BJ (cell line): ENCODE results near the gene PACRG. TPM values are rescaled to one million over a fixed set of nuclear protein-coding genes. Genes with fewer than 3 reads are reported as not detected.

Source experiments
- CTCF ChIA-PET: fragments of 350-600 bp; formaldehyde crosslinking; extraction: SDS; loops from one replicate; lab custom pipeline; 2021; ENCODE audit warnings: antibody characterized with exemption, inconsistent platforms; lab: Yijun Ruan, JAX
- POLR2A ChIA-PET: fragments of 300-600 bp; sonication (Branson Sonifier 250); formaldehyde crosslinking; extraction: SDS; loops from one replicate; lab custom pipeline; 2021; ENCODE audit warnings: antibody characterized with exemption; lab: Charles Lee
- DNase-seq: peaks from one replicate; pipeline ENCODE4 v3.0.0-alpha.2; 2011; ENCODE audit warnings: low read depth
- H3K27me3 ChIP-seq: 2 replicates; pipeline ENCODE4 v1.6.0; 2011; ENCODE audit warnings: low read length; ENCODE audit not compliant: control insufficient read depth, insufficient read depth
- H3K36me3 ChIP-seq: 2 replicates; pipeline ENCODE4 v1.5.1; 2011; ENCODE audit warnings: low read length; ENCODE audit not compliant: control insufficient read depth, insufficient read depth
- H3K4me3 ChIP-seq: 2 replicates; pipeline ENCODE4 v1.5.1; 2011; ENCODE audit warnings: low read depth, mild to moderate bottlenecking, control low read depth, low read length
- polyA plus RNA-seq: library from polyadenylated mRNA; depleted of rRNA; stranded (reverse); fragments of >200 nt; gene quantifications from 2 replicates; pipeline ENCODE4 v1.2.3, GENCODE V29; 2011
- TF ChIP-seq, protein P1 (sequence below): IDR thresholded peaks from 2 replicates; pipeline ENCODE4 v1.5.1; 2011; ENCODE audit warnings: low read depth, mild to moderate bottlenecking, control low read depth, inconsistent platforms, low read length, moderate library complexity; ENCODE audit not compliant: insufficient read depth

The PACRG gene
- polyA plus RNA-seq, 1 experiment = 0.20 TPM

DNA sequence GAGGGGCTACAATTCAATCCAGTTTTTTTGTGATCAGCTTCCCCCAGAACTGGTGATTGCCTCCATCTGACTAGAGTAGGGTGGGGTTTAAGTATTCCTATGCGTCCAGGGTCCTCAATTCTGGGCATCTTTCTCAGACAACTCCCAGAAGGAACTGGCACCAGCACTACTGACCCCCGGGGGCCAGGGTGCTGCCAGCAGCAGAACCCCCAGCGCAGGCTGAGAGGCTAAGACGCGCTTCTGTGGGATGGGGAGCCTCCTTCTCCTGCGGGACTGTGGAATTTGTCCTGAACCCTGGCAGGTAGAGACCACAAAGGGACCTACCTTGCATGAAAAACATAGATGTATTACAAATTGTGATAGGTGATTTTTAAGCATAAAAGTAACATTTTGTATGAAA lies 124.4 kb downstream of the PACRG start:
- Histone ChIP-seq H3K36me3 (no peaks in the 10 kb centered on the region), H3K4me3 (no peak overlapping the region), H3K27me3 (no peaks in the 10 kb centered on the region)
- DNase-seq = no peak
- POLR2A ChIA-PET = no interaction called here
- CTCF ChIA-PET = no interaction called here
- TF ChIP-seq, protein P1, sequence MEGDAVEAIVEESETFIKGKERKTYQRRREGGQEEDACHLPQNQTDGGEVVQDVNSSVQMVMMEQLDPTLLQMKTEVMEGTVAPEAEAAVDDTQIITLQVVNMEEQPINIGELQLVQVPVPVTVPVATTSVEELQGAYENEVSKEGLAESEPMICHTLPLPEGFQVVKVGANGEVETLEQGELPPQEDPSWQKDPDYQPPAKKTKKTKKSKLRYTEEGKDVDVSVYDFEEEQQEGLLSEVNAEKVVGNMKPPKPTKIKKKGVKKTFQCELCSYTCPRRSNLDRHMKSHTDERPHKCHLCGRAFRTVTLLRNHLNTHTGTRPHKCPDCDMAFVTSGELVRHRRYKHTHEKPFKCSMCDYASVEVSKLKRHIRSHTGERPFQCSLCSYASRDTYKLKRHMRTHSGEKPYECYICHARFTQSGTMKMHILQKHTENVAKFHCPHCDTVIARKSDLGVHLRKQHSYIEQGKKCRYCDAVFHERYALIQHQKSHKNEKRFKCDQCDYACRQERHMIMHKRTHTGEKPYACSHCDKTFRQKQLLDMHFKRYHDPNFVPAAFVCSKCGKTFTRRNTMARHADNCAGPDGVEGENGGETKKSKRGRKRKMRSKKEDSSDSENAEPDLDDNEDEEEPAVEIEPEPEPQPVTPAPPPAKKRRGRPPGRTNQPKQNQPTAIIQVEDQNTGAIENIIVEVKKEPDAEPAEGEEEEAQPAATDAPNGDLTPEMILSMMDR = no peak

DNA sequence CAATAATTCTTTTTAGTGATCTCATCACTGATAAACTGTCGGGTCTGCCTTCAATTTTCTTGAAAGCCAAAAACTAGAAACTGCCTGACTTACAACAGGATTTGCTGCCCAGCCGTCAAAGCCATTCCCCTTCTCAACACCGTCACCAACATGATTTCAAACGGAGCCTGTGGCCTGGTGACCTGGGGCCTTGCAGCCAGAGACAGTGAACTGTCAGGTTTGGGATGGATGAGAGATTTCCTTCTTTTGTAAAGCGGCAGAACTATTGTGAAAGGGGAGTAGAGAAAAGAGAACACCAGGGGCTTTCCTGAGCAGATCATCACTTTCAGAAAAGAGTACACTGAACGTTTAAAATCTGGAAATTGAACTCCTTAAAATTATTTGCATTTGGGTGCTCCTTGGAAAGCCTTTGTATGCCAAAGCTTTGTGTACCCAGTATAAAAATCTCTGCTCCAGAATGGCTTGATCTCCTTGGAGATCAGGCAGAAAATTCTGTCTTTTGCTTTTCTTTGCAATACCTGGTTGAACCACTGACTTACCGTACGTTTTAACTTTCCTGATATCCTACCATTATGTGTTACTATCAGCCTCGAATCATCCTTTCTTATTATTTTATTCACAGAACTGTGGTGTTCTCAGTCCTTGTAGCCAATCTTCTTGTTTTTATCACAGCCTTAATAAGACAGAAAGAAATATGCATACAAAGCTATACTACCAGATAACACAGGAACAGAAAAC lies 125.2 kb downstream of the PACRG start:
- H3K27me3 ChIP-seq = no peaks in the 10 kb centered on the region
- no peaks in the 10 kb centered on the region for H3K36me3 ChIP-seq
- H3K4me3 ChIP-seq = no peak overlapping the region
- POLR2A ChIA-PET = no interaction called here
- CTCF ChIA-PET = interaction anchor here (0.6 kb wide), 1 partner anchor 586 kb away, joined by 3 read pairs; no protein-coding TSS in a partner anchor
- TF ChIP-seq, protein P1 = no peak
- DNase-seq = no peak

DNA sequence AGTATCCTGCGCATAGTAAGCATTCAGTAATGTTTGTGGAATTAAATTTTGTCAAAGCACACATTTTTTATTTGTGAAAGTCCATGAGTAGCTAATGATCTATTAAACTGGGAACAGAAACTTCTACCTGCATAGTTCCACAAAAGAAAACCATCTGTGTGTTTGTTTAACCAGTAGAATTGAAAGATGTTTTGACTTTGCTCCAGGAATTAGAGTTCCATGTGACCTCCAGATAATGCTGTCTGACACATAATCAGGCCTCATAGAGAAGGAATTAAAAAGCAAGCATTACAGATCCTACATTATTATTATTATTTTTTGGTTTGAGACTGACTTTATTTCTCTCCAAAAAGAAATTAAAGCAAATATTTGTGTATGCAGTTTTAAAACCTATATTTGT lies 126.5 kb downstream of the PACRG start:
- no peak for DNase-seq
- CTCF ChIA-PET = no interaction called here
- TF ChIP-seq, protein P1 = no peak
- H3K4me3 ChIP-seq = no peak overlapping the region
- no peaks in the 10 kb centered on the region for H3K27me3 ChIP-seq
- no peaks in the 10 kb centered on the region for H3K36me3 ChIP-seq
- POLR2A ChIA-PET = no interaction called here

DNA sequence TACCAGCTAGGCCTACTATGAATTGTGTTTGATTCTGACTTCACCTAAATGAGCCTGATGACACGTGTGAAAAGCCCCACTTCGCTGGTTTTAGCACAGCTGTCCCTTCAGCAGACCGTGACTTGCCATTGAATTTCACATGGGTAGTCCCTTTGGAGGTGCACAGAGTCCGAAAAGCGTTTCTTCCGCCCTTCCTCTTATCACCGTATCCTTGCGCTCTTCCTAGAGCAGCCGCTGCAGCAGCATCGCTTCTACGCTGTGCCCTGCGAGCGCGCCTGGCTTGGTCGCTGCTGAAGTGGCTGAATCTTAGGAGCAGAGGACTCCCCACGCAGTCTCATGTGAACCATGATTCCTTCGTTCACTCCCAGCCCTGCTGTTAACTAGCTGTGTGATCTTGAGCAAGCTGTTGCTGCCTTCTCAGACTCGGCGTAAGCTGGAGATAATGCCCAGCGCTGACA lies 127.0 kb downstream of the PACRG start:
- Histone ChIP-seq H3K27me3 (no peaks in the 10 kb centered on the region), H3K36me3 (no peaks in the 10 kb centered on the region), H3K4me3 (no peak overlapping the region)
- TF ChIP-seq, protein P1 = no peak
- no peak for DNase-seq
- CTCF ChIA-PET = no interaction called here
- POLR2A ChIA-PET = no interaction called here

DNA sequence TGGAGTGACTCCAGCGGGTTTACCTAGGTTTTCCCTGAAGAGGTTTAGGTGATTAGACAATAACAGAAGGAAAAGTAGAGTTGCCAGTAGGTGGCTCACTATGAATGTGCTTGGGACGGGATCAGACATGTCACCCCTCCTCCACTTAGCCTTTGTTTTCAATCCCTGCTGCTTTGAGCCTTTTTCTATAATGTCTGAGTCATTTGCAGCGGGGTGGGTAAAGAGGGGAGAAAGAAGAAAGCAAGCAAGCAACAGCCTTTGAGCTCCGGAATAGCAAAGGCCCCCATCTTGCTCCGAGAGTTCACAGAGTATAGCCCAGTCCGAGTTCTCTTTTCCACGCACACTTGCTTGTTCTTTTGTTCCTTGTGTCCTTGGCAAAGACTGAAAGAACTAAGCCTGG lies 129.1 kb downstream of the PACRG start:
- Histone ChIP-seq H3K36me3 (no peaks in the 10 kb centered on the region), H3K27me3 (no peaks in the 10 kb centered on the region), H3K4me3 (no peak overlapping the region)
- peak; percentile 27 for DNase-seq
- ChIA-PET CTCF (interaction anchor here (0.6 to 0.7 kb wide), 2 partner anchors 51 to 559 kb away, joined by 3 read pairs; no protein-coding TSS in a partner anchor), POLR2A (interaction anchor here (0.5 kb wide), 1 partner anchor 555 kb away, joined by 6 read pairs; no protein-coding TSS in a partner anchor)
- TF ChIP-seq, protein P1 = peak; percentile 70
